PC-3 (cell line): ENCODE results near the gene CHI3L1. TPM values are rescaled to one million over a fixed set of nuclear protein-coding genes. Genes with fewer than 3 reads are reported as not detected.

Source experiments
- ATAC-seq: fragments of 200-7000 bp; cut with Tn5 transposase; 2 replicates; pipeline ENCODE4 v1.9.1; 2020; ENCODE audit warnings: mild to moderate bottlenecking, moderate library complexity
- BruUV-seq: library from RNA; stranded (reverse); fragments of 400-500 nt; replicated peaks from 2 replicates; lab custom pipeline; 2021; lab: Mats Ljungman, UMichigan
- CTCF ChIA-PET: fragments of 300-600 bp; sonication (Branson Sonifier 250); formaldehyde crosslinking; loops from one replicate; lab custom pipeline; 2022; ENCODE audit warnings: antibody characterized with exemption; lab: Charles Lee
- POLR2A ChIA-PET: fragments of 300-600 bp; sonication (Branson Sonifier 250); formaldehyde crosslinking; loops from one replicate; lab custom pipeline; 2022; ENCODE audit warnings: antibody characterized with exemption; ENCODE audit not compliant: unreplicated experiment; lab: Charles Lee
- DNase-seq: peaks from one replicate; pipeline ENCODE4 v3.0.0-alpha.2; 2015
- H2AFZ ChIP-seq: fragments of 300-600 bp; sonication (generic); 2 replicates; pipeline ENCODE4 v1.6.0; 2016; ENCODE audit warnings: antibody characterized with exemption, low read length
- H3F3A ChIP-seq: fragments of 300-600 bp; sonication (generic); one replicate; pipeline ENCODE4 v1.6.0; 2017; ENCODE audit warnings: antibody characterized with exemption, low read length, control low read depth, mild to moderate bottlenecking; ENCODE audit not compliant: unreplicated experiment
- H3K27ac ChIP-seq: fragments of 300-600 bp; sonication (generic); 2 replicates; pipeline ENCODE4 v1.5.1; 2016; ENCODE audit warnings: mild to moderate bottlenecking, low read length
- H3K27me3 ChIP-seq: fragments of 300-600 bp; sonication (generic); 2 replicates; pipeline ENCODE4 v1.6.1; 2016; ENCODE audit warnings: low read length, mixed read lengths
- H3K36me3 ChIP-seq: fragments of 300-600 bp; sonication (generic); 2 replicates; pipeline ENCODE4 v1.6.1; 2016; ENCODE audit warnings: low read depth, mixed run types, low read length, mixed read lengths
- H3K4me1 ChIP-seq: fragments of 300-600 bp; sonication (generic); 2 replicates; pipeline ENCODE4 v1.5.1; 2016; ENCODE audit warnings: low read length; ENCODE audit not compliant: insufficient read depth
- H3K4me2 ChIP-seq: fragments of 300-600 bp; sonication (generic); 2 replicates; pipeline ENCODE4 v1.6.0; 2016; ENCODE audit warnings: low read length
- H3K4me3 ChIP-seq: fragments of 300-600 bp; sonication (generic); 2 replicates; pipeline ENCODE4 v1.5.1; 2016; ENCODE audit warnings: mild to moderate bottlenecking, low read length, mixed read lengths
- H3K79me2 ChIP-seq: fragments of 300-600 bp; sonication (generic); 2 replicates; pipeline ENCODE4 v1.6.1; 2017; ENCODE audit warnings: low read length, mixed read lengths
- H3K9ac ChIP-seq: fragments of 300-600 bp; sonication (generic); 2 replicates; pipeline ENCODE4 v1.6.0; 2016; ENCODE audit warnings: mild to moderate bottlenecking, low read length
- H3K9me2 ChIP-seq: fragments of 300-600 bp; sonication (generic); replicated peaks from 2 replicates; pipeline ENCODE4 v1.6.1; 2016; ENCODE audit warnings: mixed run types, low read length, mixed read lengths
- H3K9me3 ChIP-seq: fragments of 300-600 bp; sonication (generic); 2 replicates; pipeline ENCODE4 v1.6.1; 2016; ENCODE audit warnings: low read length, mixed read lengths
- H4K20me1 ChIP-seq: fragments of 300-600 bp; sonication (generic); 2 replicates; pipeline ENCODE4 v1.6.1; 2016; ENCODE audit warnings: low read length, mixed read lengths
- CTCF ChIP-seq: fragments of 300-600 bp; sonication (generic); conservative IDR thresholded peaks from 2 replicates; pipeline ENCODE4 v1.5.1; 2017; ENCODE audit warnings: antibody characterized with exemption, low read depth, mild to moderate bottlenecking, low read length
- EZH2 ChIP-seq: fragments of 300-600 bp; sonication (generic); IDR thresholded peaks from one replicate; pipeline ENCODE4 v1.6.1; 2017; ENCODE audit warnings: antibody characterized with exemption, mild to moderate bottlenecking, low read length; ENCODE audit not compliant: unreplicated experiment
- EZH2phosphoT487 ChIP-seq: fragments of 300-600 bp; sonication (generic); IDR thresholded peaks from 2 replicates; pipeline ENCODE4 v1.6.1; 2018; ENCODE audit warnings: mild to moderate bottlenecking, antibody characterized with exemption, low read length, borderline replicate concordance
- intact Hi-C: fragments of 100-400 bp; cut with micrococcal nuclease; formaldehyde crosslinking; loops from 2 replicates; pipeline ENCODE4 v1.9.0; 2023
- total RNA-seq: library from RNA; depleted of rRNA; stranded (reverse); fragments of >200 nt; gene quantifications from 2 replicates; pipeline ENCODE4 v1.2.3, GENCODE V29; 2014

Gene CHI3L1
- total RNA-seq, 1 experiment from 2014 or later: not detected

- ChIA-PET POLR2A (no interaction called here), CTCF (no interaction called here)
- Histone ChIP-seq H3K4me1 (no peaks in the 10 kb centered on the region), H3K9ac (no peak overlapping the region), H2AFZ (no peak overlapping the region), H3F3A (no peaks in the 10 kb centered on the region), H3K27me3 (peaks cover 65% of the 10 kb centered on the region), H3K9me3 (no peaks in the 10 kb centered on the region), H3K36me3 (no peaks in the 10 kb centered on the region), H3K4me2 (no peak overlapping the region), H3K4me3 (no peak overlapping the region), H3K9me2 (no peaks in the 10 kb centered on the region), H3K27ac (no peak overlapping the region), H4K20me1 (no peaks in the 10 kb centered on the region), H3K79me2 (no peaks in the 10 kb centered on the region)
- ATAC-seq: no peak
- DNase-seq: no peak
- no peak for TF ChIP-seq EZH2phosphoT487
- TF ChIP-seq EZH2: no peak
- no peak for TF ChIP-seq CTCF
- intact Hi-C loops: no loop called here
- no TSS peak for BruUV-seq
These were observed 14.4 kb upstream of the CHI3L1 start for GRCh38 chr1:203200916-203201315.

- H3K9me3 ChIP-seq: no peaks in the 10 kb centered on the region
- H3K9me2 ChIP-seq: no peaks in the 10 kb centered on the region
- BruUV-seq: no TSS peak
- H2AFZ ChIP-seq: no peak overlapping the region
- no peak overlapping the region for H3K27ac ChIP-seq
- H3K9ac ChIP-seq: no peak overlapping the region
- DNase-seq (no peak), ATAC-seq (no peak)
- no peaks in the 10 kb centered on the region for H3F3A ChIP-seq
- H3K27me3 ChIP-seq: peaks cover 73% of the 10 kb centered on the region
- CTCF ChIA-PET: interaction anchor here (0.6 kb wide), 1 partner anchor 82 kb away, joined by 3 read pairs; no protein-coding TSS in a partner anchor
- H3K79me2 ChIP-seq: no peaks in the 10 kb centered on the region
- no peaks in the 10 kb centered on the region for H3K36me3 ChIP-seq
- H3K4me1 ChIP-seq: no peaks in the 10 kb centered on the region
- POLR2A ChIA-PET: no interaction called here
- H3K4me2 ChIP-seq: no peak overlapping the region
- intact Hi-C loops: no loop called here
- H3K4me3 ChIP-seq: no peak overlapping the region
- TF ChIP-seq EZH2 (no peak), EZH2phosphoT487 (no peak), CTCF (no peak)
- no peaks in the 10 kb centered on the region for H4K20me1 ChIP-seq
These were observed 13.5 kb upstream of the CHI3L1 start for GRCh38 chr1:203199816-203200571.

GRCh38 chr1:203199481-203199815 lies 12.9 kb upstream of the CHI3L1 start:
- ATAC-seq (no peak), DNase-seq (no peak)
- H4K20me1 ChIP-seq: no peaks in the 10 kb centered on the region
- no peaks in the 10 kb centered on the region for H3F3A ChIP-seq
- no peaks in the 10 kb centered on the region for H3K79me2 ChIP-seq
- TF ChIP-seq CTCF: no peak
- no peak for TF ChIP-seq EZH2
- TF ChIP-seq EZH2phosphoT487: no peak
- CTCF ChIA-PET: interaction anchor here (0.6 kb wide), 1 partner anchor 81 kb away, joined by 3 read pairs; no protein-coding TSS in a partner anchor
- no peak overlapping the region for H3K27ac ChIP-seq
- no peaks in the 10 kb centered on the region for H3K9me2 ChIP-seq
- POLR2A ChIA-PET: no interaction called here
- H3K9me3 ChIP-seq: no peaks in the 10 kb centered on the region
- H3K36me3 ChIP-seq: no peaks in the 10 kb centered on the region
- H3K4me1 ChIP-seq: no peaks in the 10 kb centered on the region
- no peak overlapping the region for H3K9ac ChIP-seq
- intact Hi-C loops: no loop called here
- H3K4me3 ChIP-seq: no peak overlapping the region
- H2AFZ ChIP-seq: no peak overlapping the region
- no peak overlapping the region for H3K4me2 ChIP-seq
- BruUV-seq: no TSS peak
- peaks cover 75% of the 10 kb centered on the region for H3K27me3 ChIP-seq
